Esophagus muscularis mucosa (tissue), 4 donors: ENCODE data around the gene HM13. TPM values are rescaled to one million over a fixed set of nuclear protein-coding genes. Genes with fewer than 3 reads are reported as not detected.

Source experiments
- DNase-seq: peaks from one replicate; pipeline ENCODE4 v3.0.0-alpha.2; 2017; ENCODE audit errors: extremely low spot score
- H3K27ac ChIP-seq, 4 donors: fragments of 200-600 bp; sonication (generic); replicated peaks in 1 of 4; 1 replicate in 3 of 4; 2 replicates in 1 of 4; pipeline ENCODE4 v1.5.1; 2016 to 2019; ENCODE audit warnings: mild to moderate bottlenecking in 1 of 4
- H3K27me3 ChIP-seq, 4 donors: fragments of 200-600 bp; sonication (generic); one replicate each; pipeline versions ENCODE4 v1.5.1 to v1.6.0; 2016 to 2019
- H3K36me3 ChIP-seq, 4 donors: fragments of 200-600 bp; sonication (generic); one replicate each; pipeline ENCODE4 v1.5.1; 2016 to 2019
- H3K4me1 ChIP-seq, 4 donors: fragments of 200-600 bp; sonication (generic); one replicate each; pipeline ENCODE4 v1.5.1; 2016 to 2019
- H3K4me3 ChIP-seq, 4 donors: fragments of 200-600 bp; sonication (generic); 1 replicate in 2 of 4; 2 replicates in 2 of 4; pipeline ENCODE4 v1.5.1; 2016 to 2019; ENCODE audit warnings: mild to moderate bottlenecking in 4 of 4, moderate library complexity in 1 of 4
- H3K9me3 ChIP-seq, 4 donors: fragments of 200-600 bp; sonication (generic); 1 replicate in 3 of 4; 2 replicates in 1 of 4; pipeline ENCODE4 v1.5.1; 2016 to 2019
- CTCF ChIP-seq, 3 experiments: fragments of 200-600 bp in 2 of 3; fragments of 450-650 bp in 1 of 3; sonication (generic) in 2 of 3; IDR thresholded peaks; one replicate each; pipeline ENCODE4 v1.5.1; 2017 to 2019; ENCODE audit warnings: antibody characterized with exemption in 3 of 3, mild to moderate bottlenecking in 2 of 3, moderate library complexity in 1 of 3
- EP300 ChIP-seq: sonication (generic); formaldehyde crosslinking; IDR thresholded peaks from one replicate; pipeline ENCODE4 v1.6.1; 2017; ENCODE audit warnings: antibody characterized with exemption
- POLR2A ChIP-seq: fragments of 450-650 bp; IDR thresholded peaks from one replicate; pipeline ENCODE4 v1.6.1; 2017; ENCODE audit warnings: antibody characterized with exemption, moderate library complexity, mild to moderate bottlenecking, low read depth
- POLR2AphosphoS5 ChIP-seq, 2 donors: sonication (generic); formaldehyde crosslinking; IDR thresholded peaks; one replicate each; pipeline ENCODE4 v1.6.1; 2017; ENCODE audit warnings: antibody characterized with exemption in 2 of 2
- WGBS: methylation state at CpG from one replicate; pipeline ENCODE4 v1.1.5; 2018; 5-methylcytosine and 5-hydroxymethylcytosine counted together
- intact Hi-C: fragments of 100-400 bp; cut with DNase I; formaldehyde crosslinking; loops from one replicate; pipeline ENCODE4 v1.15.1; 2023
- total RNA-seq, 4 donors: library from RNA; depleted of rRNA; stranded (reverse); fragments of >200 nt; gene quantifications; one replicate each; pipeline versions ENCODE4 v1.1.0 to v1.2.1, GENCODE V29; 2016

HM13 gene
- total RNA-seq, 4 donors from 2014 or later = 41.5 to 67.7 (median 47.6) TPM

- intact Hi-C loops = no loop called here
- H3K36me3 ChIP-seq = peaks cover 14 to 61% (median 49%) of the 10 kb centered on the region in 4 donors
- H3K9me3 ChIP-seq = no peaks in the 10 kb centered on the region
- H3K4me1 ChIP-seq = peaks cover 37 to 72% (median 61%) of the 10 kb centered on the region in 4 donors
- H3K27ac ChIP-seq = peak overlapping the region; percentile 91 to 95 (median 93)
- no peaks in the 10 kb centered on the region for H3K27me3 ChIP-seq
- DNase-seq = no peak
- TF ChIP-seq POLR2AphosphoS5 (IDR thresholded peaks at IDR 0.05) = peak in 1 of 2 donors; percentile 68
- TF ChIP-seq EP300 = no peak
- TF ChIP-seq CTCF (IDR thresholded peaks at IDR 0.05) = peak in 1 of 3 experiments; percentile 14
- TF ChIP-seq POLR2A = no peak
- WGBS = 65% methylated on average over 20 of the region's 21 CpGs
- no peak overlapping the region for H3K4me3 ChIP-seq
These were observed 53.9 kb downstream of the HM13 start for GRCh38 chr20:31568041-31568731.

- intact Hi-C loops = no loop called here
- no peaks in the 10 kb centered on the region for H3K27me3 ChIP-seq
- no peak for TF ChIP-seq POLR2A
- TF ChIP-seq POLR2AphosphoS5 (IDR thresholded peaks at IDR 0.05) = peak in 1 of 2 donors; percentile 12
- no peak for TF ChIP-seq EP300
- TF ChIP-seq CTCF (IDR thresholded peaks at IDR 0.05) = no peak
- peaks cover 10 to 55% (median 44%) of the 10 kb centered on the region in 4 donors for H3K36me3 ChIP-seq
- H3K4me3 ChIP-seq = no peak overlapping the region
- no peak for DNase-seq
- WGBS = 72% methylated on average over 5 of the region's 5 CpGs
- H3K9me3 ChIP-seq = no peaks in the 10 kb centered on the region
- peaks cover 41 to 72% (median 64%) of the 10 kb centered on the region in 4 donors for H3K4me1 ChIP-seq
- H3K27ac ChIP-seq = peak overlapping the region; percentile 91 to 95 (median 93)
These were observed 54.5 kb downstream of the HM13 start for GRCh38 chr20:31568773-31569162.

GRCh38 chr20:31569163-31570020 lies 55.1 kb downstream of the HM13 start:
- WGBS = 33% methylated on average over 10 of the region's 10 CpGs
- intact Hi-C loops = loop anchor here (5.0 kb wide), 1 partner anchor 153 kb away; the partner anchor contains the start of gene BCL2L1
- TF ChIP-seq CTCF (IDR thresholded peaks at IDR 0.05) = peak; percentile 79 to 91 (median 85)
- no peak for TF ChIP-seq POLR2A
- TF ChIP-seq POLR2AphosphoS5 (IDR thresholded peaks at IDR 0.05) = peak; percentile 36 to 39
- Histone ChIP-seq H3K4me1 (peaks cover 46 to 78% (median 69%) of the 10 kb centered on the region in 4 donors), H3K27me3 (no peaks in the 10 kb centered on the region), H3K9me3 (no peaks in the 10 kb centered on the region), H3K27ac (peak overlapping the region; percentile 91 to 95 (median 93)), H3K4me3 (no peak overlapping the region), H3K36me3 (peaks cover 3 to 49% (median 37%) of the 10 kb centered on the region in 4 donors)
- DNase-seq = no peak

- TF ChIP-seq POLR2A (no peak), CTCF (IDR thresholded peaks at IDR 0.05) (no peak), EP300 (no peak), POLR2AphosphoS5 (IDR thresholded peaks at IDR 0.05) (no peak)
- H3K27me3 ChIP-seq = no peaks in the 10 kb centered on the region
- WGBS = no CpG with 5 or more reads among the region's 8 CpGs
- H3K36me3 ChIP-seq = peaks cover 0 to 42% (median 31%) of the 10 kb centered on the region in 4 donors
- H3K4me3 ChIP-seq = no peak overlapping the region
- intact Hi-C loops = loop anchor here (5.0 kb wide), 1 partner anchor 152 kb away; the partner anchor contains the start of gene BCL2L1
- no peaks in the 10 kb centered on the region for H3K9me3 ChIP-seq
- no peak for DNase-seq
- H3K4me1 ChIP-seq = peaks cover 46 to 78% (median 69%) of the 10 kb centered on the region in 4 donors
- H3K27ac ChIP-seq = peak overlapping the region; percentile 91 to 95 (median 93)
These were observed 55.8 kb downstream of the HM13 start for GRCh38 chr20:31570021-31570463.
